Activated CD4-positive, alpha-beta T cell treated with anti-CD3 and anti-CD28 coated beads for 36 hours (primary cell): ENCODE results near the gene CACNA2D3. TPM values are rescaled to one million over a fixed set of nuclear protein-coding genes. Genes with fewer than 3 reads are reported as not detected.

Experiments
- ATAC-seq: fragments of 200-7000 bp; cut with Tn5 transposase; one replicate; pipeline ENCODE4 v1.10.0; 2021; ENCODE audit warnings: mild to moderate bottlenecking, moderate library complexity
- CTCF ChIA-PET: fragments of 350-600 bp; sonication (Branson Sonifier 250); formaldehyde crosslinking; loops from one replicate; lab custom pipeline; 2021; ENCODE audit warnings: antibody characterized with exemption; lab: Charles Lee
- POLR2A ChIA-PET: fragments of 350-600 bp; sonication (Branson Sonifier 250); formaldehyde crosslinking; loops from one replicate; lab custom pipeline; 2021; ENCODE audit warnings: antibody characterized with exemption, inconsistent platforms; lab: Charles Lee
- DNase-seq: peaks from one replicate; pipeline ENCODE4 v3.0.0-alpha.2; 2020
- H3K27ac Mint-ChIP-seq: one replicate; pipeline ENCODE4 v1.8.0; 2021; ENCODE audit warnings: mixed read lengths
- H3K27me3 Mint-ChIP-seq: one replicate; pipeline ENCODE4 v1.8.0; 2021; ENCODE audit warnings: mixed read lengths
- H3K36me3 Mint-ChIP-seq: one replicate; pipeline ENCODE4 v1.8.0; 2021; ENCODE audit warnings: low read depth, mixed read lengths
- H3K4me1 Mint-ChIP-seq: one replicate; pipeline ENCODE4 v1.8.0; 2021; ENCODE audit warnings: mixed read lengths
- H3K4me3 Mint-ChIP-seq: one replicate; pipeline ENCODE4 v1.8.0; 2021; ENCODE audit warnings: mild to moderate bottlenecking, moderate library complexity, mixed read lengths
- H3K9me3 Mint-ChIP-seq: one replicate; pipeline ENCODE4 v1.8.0; 2021; ENCODE audit warnings: low read depth, mixed read lengths
- intact Hi-C, 2 experiments: fragments of 100-400 bp; cut with DNase I in 1 of 2; cut with micrococcal nuclease in 1 of 2; formaldehyde crosslinking; loops; one replicate each; pipeline versions ENCODE4 v1.14.2 to v1.15.1; 2022 to 2024; cut with DNase I, micrococcal nuclease
- total RNA-seq, 2 experiments: library from RNA; stranded (reverse); gene quantifications; one replicate each; pipeline ENCODE4 v1.2.3, GENCODE V29; 2021

The CACNA2D3 gene
- total RNA-seq, 2 experiments from 2014 or later, result not detected

- peaks cover 14% of the 10 kb centered on the region for H3K9me3 Mint-ChIP-seq
- intact Hi-C loops, result no loop called here
- CTCF ChIA-PET, result no interaction called here
- no peaks in the 10 kb centered on the region for H3K36me3 Mint-ChIP-seq
- no peak overlapping the region for H3K27ac Mint-ChIP-seq
- ATAC-seq (no peak), DNase-seq (no peak)
- POLR2A ChIA-PET, result no interaction called here
- no peak overlapping the region for H3K4me3 Mint-ChIP-seq
- H3K4me1 Mint-ChIP-seq, result no peaks in the 10 kb centered on the region
- no peaks in the 10 kb centered on the region for H3K27me3 Mint-ChIP-seq
Measured at GRCh38 chr3:54731732-54732445, 609.5 kb downstream of the CACNA2D3 start.

- no peak for ATAC-seq
- ChIA-PET CTCF (interaction anchor here (0.8 kb wide), 1 partner anchor 145 kb away, joined by 3 read pairs; no protein-coding TSS in a partner anchor), POLR2A (no interaction called here)
- Mint-ChIP-seq H3K27ac (no peak overlapping the region), H3K9me3 (peaks cover 9% of the 10 kb centered on the region), H3K27me3 (peaks cover 2% of the 10 kb centered on the region), H3K36me3 (no peaks in the 10 kb centered on the region), H3K4me3 (no peak overlapping the region), H3K4me1 (no peaks in the 10 kb centered on the region)
- intact Hi-C loops, result no loop called here
- DNase-seq, result no peak
Measured at GRCh38 chr3:54733106-54734006, 611.0 kb downstream of the CACNA2D3 start.

GRCh38 chr3:54736459-54736858 lies 614.1 kb downstream of the CACNA2D3 start:
- CTCF ChIA-PET, result no interaction called here
- no peak for ATAC-seq
- Mint-ChIP-seq H3K27me3 (peaks cover 2% of the 10 kb centered on the region), H3K4me3 (no peak overlapping the region), H3K9me3 (peaks cover 3% of the 10 kb centered on the region), H3K27ac (no peak overlapping the region), H3K4me1 (no peaks in the 10 kb centered on the region), H3K36me3 (no peaks in the 10 kb centered on the region)
- POLR2A ChIA-PET, result interaction anchor here (0.9 kb wide), 1 partner anchor 14 kb away, joined by 3 read pairs; no protein-coding TSS in a partner anchor
- intact Hi-C loops, result no loop called here
- no peak for DNase-seq

- no peak overlapping the region for H3K4me3 Mint-ChIP-seq
- DNase-seq (no peak), ATAC-seq (no peak)
- CTCF ChIA-PET, result no interaction called here
- H3K27me3 Mint-ChIP-seq, result no peaks in the 10 kb centered on the region
- no peak overlapping the region for H3K27ac Mint-ChIP-seq
- POLR2A ChIA-PET, result no interaction called here
- H3K4me1 Mint-ChIP-seq, result no peaks in the 10 kb centered on the region
- no peaks in the 10 kb centered on the region for H3K36me3 Mint-ChIP-seq
- H3K9me3 Mint-ChIP-seq, result peaks cover 2% of the 10 kb centered on the region
- intact Hi-C loops, result no loop called here
Measured at GRCh38 chr3:54743755-54744154, 621.4 kb downstream of the CACNA2D3 start.

- H3K4me3 Mint-ChIP-seq, result no peak overlapping the region
- ChIA-PET POLR2A (no interaction called here), CTCF (no interaction called here)
- no peak overlapping the region for H3K27ac Mint-ChIP-seq
- intact Hi-C loops, result no loop called here
- no peak for DNase-seq
- no peaks in the 10 kb centered on the region for H3K4me1 Mint-ChIP-seq
- no peaks in the 10 kb centered on the region for H3K27me3 Mint-ChIP-seq
- H3K36me3 Mint-ChIP-seq, result no peaks in the 10 kb centered on the region
- ATAC-seq, result no peak
- H3K9me3 Mint-ChIP-seq, result peaks cover 2% of the 10 kb centered on the region
Measured at GRCh38 chr3:54744291-54744690, 621.9 kb downstream of the CACNA2D3 start.

GRCh38 chr3:54745843-54746242 lies 623.5 kb downstream of the CACNA2D3 start:
- no peak overlapping the region for H3K27ac Mint-ChIP-seq
- intact Hi-C loops, result no loop called here
- ChIA-PET CTCF (no interaction called here), POLR2A (no interaction called here)
- H3K9me3 Mint-ChIP-seq, result peaks cover 2% of the 10 kb centered on the region
- no peaks in the 10 kb centered on the region for H3K27me3 Mint-ChIP-seq
- no peaks in the 10 kb centered on the region for H3K4me1 Mint-ChIP-seq
- no peaks in the 10 kb centered on the region for H3K36me3 Mint-ChIP-seq
- no peak overlapping the region for H3K4me3 Mint-ChIP-seq
- ATAC-seq, result no peak
- DNase-seq, result no peak

GRCh38 chr3:54746722-54747121 lies 624.4 kb downstream of the CACNA2D3 start:
- ATAC-seq, result no peak

GRCh38 chr3:54755756-54756155 lies 633.4 kb downstream of the CACNA2D3 start:
- no peaks in the 10 kb centered on the region for H3K4me1 Mint-ChIP-seq
- no peak for ATAC-seq

More at GRCh38 chr3:54746722-54747121, 624.4 kb downstream of the CACNA2D3 start:
- CTCF ChIA-PET, result no interaction called here
- POLR2A ChIA-PET, result no interaction called here
- no peaks in the 10 kb centered on the region for H3K27me3 Mint-ChIP-seq
- no peak overlapping the region for H3K27ac Mint-ChIP-seq
- intact Hi-C loops, result no loop called here
- DNase-seq, result no peak
- no peaks in the 10 kb centered on the region for H3K4me1 Mint-ChIP-seq
- H3K36me3 Mint-ChIP-seq, result no peaks in the 10 kb centered on the region
- H3K4me3 Mint-ChIP-seq, result no peak overlapping the region
- H3K9me3 Mint-ChIP-seq, result peaks cover 2% of the 10 kb centered on the region

GRCh38 chr3:54756330-54756731 lies 634.0 kb downstream of the CACNA2D3 start:
- H3K9me3 Mint-ChIP-seq, result no peaks in the 10 kb centered on the region
- ChIA-PET POLR2A (no interaction called here), CTCF (no interaction called here)
- no peak for ATAC-seq
- peaks cover 2% of the 10 kb centered on the region for H3K27me3 Mint-ChIP-seq
- H3K4me3 Mint-ChIP-seq, result no peak overlapping the region
- intact Hi-C loops, result no loop called here
- no peaks in the 10 kb centered on the region for H3K36me3 Mint-ChIP-seq
- H3K27ac Mint-ChIP-seq, result no peak overlapping the region
- H3K4me1 Mint-ChIP-seq, result no peaks in the 10 kb centered on the region
- no peak for DNase-seq

More at GRCh38 chr3:54755756-54756155, 633.4 kb downstream of the CACNA2D3 start:
- H3K27ac Mint-ChIP-seq, result no peak overlapping the region
- H3K4me3 Mint-ChIP-seq, result no peak overlapping the region
- no peak for DNase-seq
- no peaks in the 10 kb centered on the region for H3K36me3 Mint-ChIP-seq
- ChIA-PET POLR2A (no interaction called here), CTCF (no interaction called here)
- no peaks in the 10 kb centered on the region for H3K27me3 Mint-ChIP-seq
- H3K9me3 Mint-ChIP-seq, result no peaks in the 10 kb centered on the region
- intact Hi-C loops, result no loop called here

- Mint-ChIP-seq H3K27ac (no peak overlapping the region), H3K4me3 (no peak overlapping the region), H3K9me3 (no peaks in the 10 kb centered on the region), H3K27me3 (peaks cover 2% of the 10 kb centered on the region), H3K36me3 (no peaks in the 10 kb centered on the region), H3K4me1 (no peaks in the 10 kb centered on the region)
- DNase-seq, result no peak
- intact Hi-C loops, result no loop called here
- ATAC-seq, result no peak
- CTCF ChIA-PET, result no interaction called here
- POLR2A ChIA-PET, result no interaction called here
Measured at GRCh38 chr3:54758461-54758860, 636.1 kb downstream of the CACNA2D3 start.

- H3K9me3 Mint-ChIP-seq, result no peaks in the 10 kb centered on the region
- H3K4me1 Mint-ChIP-seq, result no peaks in the 10 kb centered on the region
- ChIA-PET CTCF (no interaction called here), POLR2A (no interaction called here)
- DNase-seq (no peak), ATAC-seq (no peak)
- H3K27me3 Mint-ChIP-seq, result peaks cover 2% of the 10 kb centered on the region
- no peaks in the 10 kb centered on the region for H3K36me3 Mint-ChIP-seq
- H3K4me3 Mint-ChIP-seq, result no peak overlapping the region
- H3K27ac Mint-ChIP-seq, result no peak overlapping the region
- intact Hi-C loops, result no loop called here
Measured at GRCh38 chr3:54759166-54759565, 636.8 kb downstream of the CACNA2D3 start.

- intact Hi-C loops, result no loop called here
- CTCF ChIA-PET, result no interaction called here
Measured at GRCh38 chr3:54760201-54760600, 637.8 kb downstream of the CACNA2D3 start.

More at GRCh38 chr3:54760201-54760600, 637.8 kb downstream of the CACNA2D3 start:
- Mint-ChIP-seq H3K27ac (no peak overlapping the region), H3K36me3 (no peaks in the 10 kb centered on the region), H3K4me1 (no peaks in the 10 kb centered on the region), H3K9me3 (no peaks in the 10 kb centered on the region), H3K27me3 (peaks cover 2% of the 10 kb centered on the region), H3K4me3 (no peak overlapping the region)
- no peak for ATAC-seq
- DNase-seq, result no peak
- POLR2A ChIA-PET, result no interaction called here
